Measurements from ENCODE around the gene FOXF1. TPM values are rescaled to one million over a fixed set of nuclear protein-coding genes. Genes with fewer than 3 reads are reported as not detected.

Gene FOXF1
- total and polyA plus RNA-seq, 4 donors = 0.56 to 1.2 (median 0.89) TPM

GRCh38 chr16:86517652-86518258 lies 7.4 kb downstream of the FOXF1 start:
- peak; percentile 66 for DNase-seq (ENCODE audit: low spot score)
- H3K27me3 ChIP-seq (ENCODE audit: control insufficient read depth in 4 of 4, insufficient read depth in 4 of 4, low read length in 3 of 4) = peaks cover 5 to 26% (median 21%) of the 10 kb centered on the region in 4 donors
- WGBS = 11% methylated on average over 17 of the region's 17 CpGs
- no peaks in the 10 kb centered on the region for H3K9me3 ChIP-seq (ENCODE audit: control insufficient read depth in 4 of 4, low read length in 3 of 4)
- TF ChIP-seq HNF4G (IDR thresholded peaks at IDR 0.05) (no peak), NR2F2 (IDR thresholded peaks at IDR 0.05) (no peak), FOXA2 (IDR thresholded peaks at IDR 0.05) (no peak), SP1 (IDR thresholded peaks at IDR 0.05) (no peak), GABPA (IDR thresholded peaks at IDR 0.05 in 1 of 2, conservative IDR thresholded peaks at IDR 0.05 in 1 of 2) (no peak), RAD21 (IDR thresholded peaks at IDR 0.05) (peak; percentile 76 to 83), HNF4A (conservative IDR thresholded peaks at IDR 0.05) (no peak), CTCF (IDR thresholded peaks at IDR 0.05; ENCODE audit: low read depth, low read length, missing input control) (peak; percentile 63)
- no peak overlapping the region for H3K4me3 ChIP-seq (ENCODE audit: low read depth in 1 of 3, low read length in 3 of 3)
- H3K4me1 ChIP-seq (ENCODE audit: control insufficient read depth in 4 of 4, insufficient read depth in 4 of 4, low read length in 3 of 4) = peaks cover 0 to 15% (median 0%) of the 10 kb centered on the region in 4 donors
- no peak overlapping the region for H3K9ac ChIP-seq (ENCODE audit: low read depth in 1 of 2, low read length in 2 of 2)
- no peaks in the 10 kb centered on the region for H3K36me3 ChIP-seq (ENCODE audit: control insufficient read depth in 4 of 4, insufficient read depth in 3 of 4, low read depth in 1 of 4, low read length in 3 of 4)
- no peak overlapping the region for H3K27ac ChIP-seq (ENCODE audit: low read depth in 1 of 2, low read length in 2 of 2)

- Histone ChIP-seq H3K27ac (ENCODE audit: low read depth in 1 of 2, low read length in 2 of 2) (no peak overlapping the region), H3K4me1 (ENCODE audit: control insufficient read depth in 4 of 4, insufficient read depth in 4 of 4, low read length in 3 of 4) (peaks cover 0 to 15% (median 0%) of the 10 kb centered on the region in 4 donors), H3K4me3 (ENCODE audit: low read depth in 1 of 3, low read length in 3 of 3) (no peak overlapping the region), H3K9me3 (ENCODE audit: control insufficient read depth in 4 of 4, low read length in 3 of 4) (no peaks in the 10 kb centered on the region), H3K36me3 (ENCODE audit: control insufficient read depth in 4 of 4, insufficient read depth in 3 of 4, low read depth in 1 of 4, low read length in 3 of 4) (no peaks in the 10 kb centered on the region), H3K27me3 (ENCODE audit: control insufficient read depth in 4 of 4, insufficient read depth in 4 of 4, low read length in 3 of 4) (peaks cover 2 to 25% (median 16%) of the 10 kb centered on the region in 4 donors), H3K9ac (ENCODE audit: low read depth in 1 of 2, low read length in 2 of 2) (no peak overlapping the region)
- no peak for DNase-seq (ENCODE audit: low spot score)
- 84% methylated on average over 16 of the region's 16 CpGs for WGBS
- no peak for TF ChIP-seq HNF4A (conservative IDR thresholded peaks at IDR 0.05)
- no peak for TF ChIP-seq JUND (IDR thresholded peaks at IDR 0.05)
- no peak for TF ChIP-seq ZBTB33 (IDR thresholded peaks at IDR 0.05)
- no peak for TF ChIP-seq CTCF (IDR thresholded peaks at IDR 0.05; ENCODE audit: low read depth, low read length, missing input control)
- no peak for TF ChIP-seq RXRA (IDR thresholded peaks at IDR 0.05)
- TF ChIP-seq MAX (IDR thresholded peaks at IDR 0.05) = no peak
- no peak for TF ChIP-seq REST (IDR thresholded peaks at IDR 0.05)
- no peak for TF ChIP-seq EGR1 (IDR thresholded peaks at IDR 0.05; ENCODE audit: low read depth in 2 of 2)
- TF ChIP-seq ATF3 (IDR thresholded peaks at IDR 0.05) = no peak
- TF ChIP-seq FOXA2 (IDR thresholded peaks at IDR 0.05) = no peak
- no peak for TF ChIP-seq GABPA (IDR thresholded peaks at IDR 0.05 in 1 of 2, conservative IDR thresholded peaks at IDR 0.05 in 1 of 2)
- no peak for TF ChIP-seq FOXA1 (IDR thresholded peaks at IDR 0.05)
- TF ChIP-seq SP1 (IDR thresholded peaks at IDR 0.05) = no peak
- TF ChIP-seq TAF1 (conservative IDR thresholded peaks at IDR 0.05) = no peak
- no peak for TF ChIP-seq HNF4G (IDR thresholded peaks at IDR 0.05)
- TF ChIP-seq YY1 (IDR thresholded peaks at IDR 0.05) = no peak
- no peak for TF ChIP-seq NR2F2 (IDR thresholded peaks at IDR 0.05)
- no peak for TF ChIP-seq RAD21 (IDR thresholded peaks at IDR 0.05)
These were observed 8.8 kb downstream of the FOXF1 start for GRCh38 chr16:86519007-86519648.

All from liver (tissue), 9 donors.